ENCODE data around the gene OR2L3.

OR2L3 gene

GRCh38 chr1:248102847-248103246 is 56.2 kb downstream of the OR2L3 start:
- TF ChIP-seq CTCF (conservative IDR thresholded peaks at IDR 0.05; ENCODE audit: low read depth, low read length): no peak
- Histone ChIP-seq H3K4me1 (ENCODE audit: low read depth, poor library complexity, severe bottlenecking) (no peaks in the 10 kb centered on the region), H3K9ac (no peak overlapping the region), H3K4me3 (IDR thresholded peaks at IDR 0.05; ENCODE audit: insufficient read depth, low read depth, low read length) (no peak overlapping the region), H3K36me3 (ENCODE audit: insufficient read depth) (no peaks in the 10 kb centered on the region), H3K27ac (no peak overlapping the region), H3K27me3 (ENCODE audit: insufficient read depth, low read depth) (no peaks in the 10 kb centered on the region), H3K4me2 (no peak overlapping the region), H3K79me2 (ENCODE audit: insufficient read depth, low read depth) (no peaks in the 10 kb centered on the region), H2AFZ (ENCODE audit: low read depth) (no peak overlapping the region), H4K20me1 (ENCODE audit: insufficient read depth) (no peaks in the 10 kb centered on the region)

- no peak for TF ChIP-seq CTCF (conservative IDR thresholded peaks at IDR 0.05; ENCODE audit: low read depth, low read length)
- Histone ChIP-seq H3K36me3 (ENCODE audit: insufficient read depth) (no peaks in the 10 kb centered on the region; the same call in 1 of the 2 replicates), H3K27ac (no peak overlapping the region), H3K4me1 (ENCODE audit: low read depth, poor library complexity, severe bottlenecking) (no peaks in the 10 kb centered on the region), H3K9ac (no peak overlapping the region), H4K20me1 (ENCODE audit: insufficient read depth) (no peaks in the 10 kb centered on the region), H2AFZ (ENCODE audit: low read depth) (no peak overlapping the region), H3K4me2 (no peak overlapping the region), H3K27me3 (ENCODE audit: insufficient read depth, low read depth) (no peaks in the 10 kb centered on the region), H3K4me3 (IDR thresholded peaks at IDR 0.05; ENCODE audit: insufficient read depth, low read depth, low read length) (no peak overlapping the region), H3K79me2 (ENCODE audit: insufficient read depth, low read depth) (no peaks in the 10 kb centered on the region)
These were observed 64.5 kb downstream of the OR2L3 start for GRCh38 chr1:248111157-248111556.
